HCT116 (cell line): Measurements from ENCODE around the gene ZNF578. TPM values are rescaled to one million over a fixed set of nuclear protein-coding genes. Genes with fewer than 3 reads are reported as not detected.
"Not testable (repeated sequence)": the region's sequence is repeated elsewhere in the genome, so short reads cannot be mapped to it uniquely, and the experiment has no call there.

Experiments used
- ATAC-seq: fragments of 200-7000 bp; cut with Tn5 transposase; 2 replicates; pipeline ENCODE4 v1.9.1; 2020; ENCODE audit warnings: mild to moderate bottlenecking, moderate library complexity
- BruUV-seq: library from RNA; stranded (reverse); fragments of 400-500 nt; replicated peaks from 2 replicates; lab custom pipeline; 2021; lab: Mats Ljungman, UMichigan
- CTCF ChIA-PET: fragments of 300-600 bp; sonication (Branson Sonifier 250); formaldehyde crosslinking; loops from one replicate; lab custom pipeline; 2021; ENCODE audit warnings: antibody characterized with exemption; lab: Charles Lee
- POLR2A ChIA-PET: fragments of 300-600, 350-600 bp; sonication (Branson Sonifier 250); formaldehyde crosslinking; loops from one replicate; lab custom pipeline; 2021; ENCODE audit warnings: antibody characterized with exemption; lab: Charles Lee
- RAD21 ChIA-PET, 2 experiments: fragments of 300-600 bp; sonication (Branson Sonifier 250); formaldehyde crosslinking; loops; one replicate each; lab custom pipeline; 2023; ENCODE audit warnings: low total read pairs in 2 of 2; ENCODE audit not compliant: uncharacterized antibody in 2 of 2, unreplicated experiment in 2 of 2, low non-redundant PET in 1 of 2; lab: Charles Lee
- DNase-seq: peaks from one replicate; pipeline ENCODE4 v3.0.0-alpha.2; 2010; ENCODE audit warnings: low read depth, low spot score
- H2AFZ ChIP-seq: fragments of 200-600 bp; shearing (Covaris generic), sonication (generic); 2 replicates; pipeline ENCODE4 v1.6.1; 2017; ENCODE audit warnings: low read depth, mixed run types, mixed read lengths, antibody characterized with exemption, low read length; ENCODE audit not compliant: poor library complexity, severe bottlenecking
- H3K27ac ChIP-seq: 2 replicates; pipeline ENCODE4 v1.5.1; 2012; ENCODE audit warnings: low read depth, low read length
- H3K27me3 ChIP-seq: fragments of 200-600 bp; sonication (generic); 2 replicates; pipeline ENCODE4 v1.6.1; 2016; ENCODE audit warnings: mixed run types, low read length, mixed read lengths; ENCODE audit not compliant: insufficient read depth
- H3K36me3 ChIP-seq, 2 experiments: fragments of 200-500 bp in 1 of 2; fragments of 200-600 bp in 1 of 2; sonication (Bioruptor generic) in 1 of 2; sonication (generic) in 1 of 2; 2 replicates each; pipeline versions ENCODE4 v1.5.1 to v1.6.1; 2014 to 2016; ENCODE audit warnings: low read length in 2 of 2, inconsistent platforms in 1 of 2, mixed read lengths in 1 of 2, mixed run types in 1 of 2; ENCODE audit not compliant: insufficient read depth in 2 of 2, control insufficient read depth in 1 of 2
- H3K4me1 ChIP-seq, 2 experiments: fragments of 200-600 bp in 1 of 2; sonication (generic) in 1 of 2; 2 replicates each; pipeline versions ENCODE4 v1.5.1 to v1.6.1; 2012 to 2017; ENCODE audit warnings: low read length in 2 of 2, inconsistent platforms in 1 of 2, mild to moderate bottlenecking in 1 of 2, mixed read lengths in 1 of 2, mixed run types in 1 of 2, moderate library complexity in 1 of 2; ENCODE audit not compliant: insufficient read depth in 2 of 2, control insufficient read depth in 1 of 2
- H3K4me2 ChIP-seq: fragments of 200-600 bp; sonication (generic); 2 replicates; pipeline ENCODE4 v1.6.1; 2017; ENCODE audit warnings: mixed run types, low read length, mixed read lengths
- H3K4me3 ChIP-seq, 2 experiments: fragments of 200-600 bp in 1 of 2; sonication (generic) in 1 of 2; replicated peaks in 1 of 2; 2 replicates each; pipeline ENCODE4 v1.5.1; 2011 to 2016; ENCODE audit warnings: low read length in 2 of 2, control low read depth in 1 of 2, low read depth in 1 of 2, mild to moderate bottlenecking in 1 of 2, mixed read lengths in 1 of 2, mixed run types in 1 of 2
- H3K79me2 ChIP-seq: fragments of 200-600 bp; sonication (generic); 2 replicates; pipeline ENCODE4 v1.6.1; 2017; ENCODE audit warnings: mild to moderate bottlenecking, mixed run types, low read length, moderate library complexity, mixed read lengths; ENCODE audit not compliant: insufficient read depth
- H3K9ac ChIP-seq: fragments of 200-600 bp; sonication (generic); 2 replicates; pipeline ENCODE4 v1.6.1; 2016; ENCODE audit warnings: low read length, mixed read lengths
- H3K9me2 ChIP-seq: fragments of 200-600 bp; sonication (generic), shearing (Covaris generic); 2 replicates; pipeline ENCODE4 v1.6.1; 2017; ENCODE audit warnings: mixed run types, mild to moderate bottlenecking, moderate library complexity; ENCODE audit not compliant: insufficient read depth
- H3K9me3 ChIP-seq, 2 experiments: fragments of 200-500 bp in 1 of 2; fragments of 200-600 bp in 1 of 2; sonication (Bioruptor generic) in 1 of 2; sonication (generic) in 1 of 2; 2 replicates each; pipeline ENCODE4 v1.6.1; 2014 to 2017; ENCODE audit warnings: low read length in 2 of 2, mixed read lengths in 2 of 2, inconsistent platforms in 1 of 2, low read depth in 1 of 2, mild to moderate bottlenecking in 1 of 2, mixed run types in 1 of 2, moderate library complexity in 1 of 2; ENCODE audit not compliant: control insufficient read depth in 1 of 2, insufficient read depth in 1 of 2
- H4K20me1 ChIP-seq: fragments of 200-600 bp; sonication (generic), shearing (Covaris generic); 2 replicates; pipeline ENCODE4 v1.6.1; 2017; ENCODE audit warnings: mixed run types, mild to moderate bottlenecking, moderate library complexity; ENCODE audit not compliant: insufficient read depth
- ATF3 ChIP-seq: IDR thresholded peaks from 2 replicates; pipeline ENCODE4 v1.6.1; 2012
- CEBPB ChIP-seq: IDR thresholded peaks from 2 replicates; pipeline ENCODE4 v1.6.1; 2012; ENCODE audit warnings: low read depth
- CTCF ChIP-seq, 3 experiments: fragments of 200-600 bp in 1 of 3; sonication (generic) in 1 of 3; IDR thresholded peaks in 2 of 3; conservative IDR thresholded peaks in 1 of 3; 2 replicates each; pipeline ENCODE4 v1.5.1; 2012 to 2017; ENCODE audit warnings: low read depth in 2 of 3, low read length in 2 of 3, antibody characterized with exemption in 1 of 3, borderline replicate concordance in 1 of 3, control low read depth in 1 of 3, mild to moderate bottlenecking in 1 of 3, mixed read lengths in 1 of 3, mixed run types in 1 of 3, moderate library complexity in 1 of 3; ENCODE audit not compliant: insufficient read depth in 1 of 3
- ELF1 ChIP-seq: IDR thresholded peaks from 2 replicates; pipeline ENCODE4 v1.6.1; 2012; ENCODE audit warnings: low read depth, borderline replicate concordance
- JUND ChIP-seq: IDR thresholded peaks from 2 replicates; pipeline ENCODE4 v1.6.1; 2012
- ZBTB33 ChIP-seq: IDR thresholded peaks from 2 replicates; pipeline ENCODE4 v1.6.1; 2011; ENCODE audit warnings: mild to moderate bottlenecking, low read length, moderate library complexity; ENCODE audit not compliant: insufficient replicate concordance; ENCODE audit errors: extremely low read depth
- ZFX ChIP-seq: fragments of 450-650 bp; IDR thresholded peaks from 2 replicates; pipeline ENCODE4 v1.6.1; 2017
- intact Hi-C: fragments of 100-400 bp; cut with micrococcal nuclease; formaldehyde crosslinking; loops from 2 replicates; pipeline ENCODE4 v1.10.0; 2022
- total RNA-seq: library from RNA; stranded (reverse); gene quantifications from one replicate; pipeline ENCODE4 v1.2.1, GENCODE V29; 2021; ENCODE audit not compliant: unreplicated experiment

ZNF578 gene
- total RNA-seq, 1 experiment from 2014 or later: not detected

- H4K20me1 ChIP-seq, H3K9me2 ChIP-seq, H3K9me3 ChIP-seq, H3K27me3 ChIP-seq, H3K27ac ChIP-seq, intact Hi-C loops, DNase-seq, ATAC-seq, POLR2A ChIA-PET, CTCF ChIA-PET, H3K4me3 ChIP-seq, H3K4me2 ChIP-seq, H2AFZ ChIP-seq, H3K4me1 ChIP-seq, H3K79me2 ChIP-seq, RAD21 ChIA-PET, H3K9ac ChIP-seq, BruUV-seq: not testable (repeated sequence)
- peaks cover 0 to 12% of the 10 kb centered on the region in 2 experiments; a peak in 2 of 4 replicates for H3K36me3 ChIP-seq
These were observed 87.8 kb downstream of the ZNF578 start for GRCh38 chr19:52541176-52541575.

GRCh38 chr19:52541608-52542007 lies 88.3 kb downstream of the ZNF578 start:
- ChIA-PET RAD21 (no interaction called here), CTCF (no interaction called here), POLR2A (no interaction called here)
- no TSS peak for BruUV-seq
- TF ChIP-seq CEBPB (no peak), ATF3 (no peak), ZFX (no peak), ELF1 (no peak), CTCF (IDR thresholded peaks at IDR 0.05 in 2 of 3, conservative IDR thresholded peaks at IDR 0.05 in 1 of 3; ENCODE audit: borderline replicate concordance in 1 of 3, insufficient read depth in 1 of 3, low read depth in 2 of 3, low read length in 2 of 3) (no peak), JUND (no peak), ZBTB33 (no peak)
- H3K9me2 ChIP-seq: no peaks in the 10 kb centered on the region
- peaks cover 0 to 12% of the 10 kb centered on the region in 2 experiments; a peak in 2 of 4 replicates for H3K36me3 ChIP-seq
- no peak overlapping the region for H3K27ac ChIP-seq
- no peak overlapping the region for H2AFZ ChIP-seq
- no peaks in the 10 kb centered on the region for H4K20me1 ChIP-seq
- no peaks in the 10 kb centered on the region for H3K4me1 ChIP-seq
- H3K79me2 ChIP-seq: no peaks in the 10 kb centered on the region
- H3K9me3 ChIP-seq: no peaks in the 10 kb centered on the region
- H3K4me3 ChIP-seq: no peak overlapping the region
- intact Hi-C loops: no loop called here
- no peak overlapping the region for H3K4me2 ChIP-seq
- H3K9ac ChIP-seq: no peak overlapping the region
- no peak for ATAC-seq
- H3K27me3 ChIP-seq: no peaks in the 10 kb centered on the region
- no peak for DNase-seq

- not testable (repeated sequence) for H2AFZ ChIP-seq, H3K9me3 ChIP-seq
- peaks cover 0 to 12% of the 10 kb centered on the region in 2 experiments; a peak in 2 of 4 replicates for H3K36me3 ChIP-seq
These were observed 89.2 kb downstream of the ZNF578 start for GRCh38 chr19:52542541-52542940.

More at GRCh38 chr19:52542541-52542940, 89.2 kb downstream of the ZNF578 start:
- H4K20me1 ChIP-seq, H3K79me2 ChIP-seq, CTCF ChIA-PET, BruUV-seq, H3K27ac ChIP-seq, ATAC-seq, H3K4me3 ChIP-seq, H3K4me2 ChIP-seq, H3K27me3 ChIP-seq, POLR2A ChIA-PET, DNase-seq, intact Hi-C loops, H3K9ac ChIP-seq, H3K9me2 ChIP-seq, H3K4me1 ChIP-seq, RAD21 ChIA-PET: not testable (repeated sequence)
